ENCODE results near the gene OSBPL6. TPM values are rescaled to one million over a fixed set of nuclear protein-coding genes. Genes with fewer than 3 reads are reported as not detected.

The OSBPL6 gene
- total and polyA plus RNA-seq, 2 of the 13 experiments (the other 11 are each of a cell fraction or from before 2014, with no cell fraction given): 0.03 to 0.11 TPM

GRCh38 chr2:178414266-178415247, 220.2 kb downstream of the OSBPL6 start (continued):
- no peak for TF ChIP-seq ZHX2 (IDR thresholded peaks at IDR 0.05; ENCODE audit: low read depth)
- TF ChIP-seq ZHX2 (CRISPR knock-in tag; IDR thresholded peaks at IDR 0.05; ENCODE audit: borderline replicate concordance): no peak
- no peak for TF ChIP-seq TBL1XR1 (IDR thresholded peaks at IDR 0.05; ENCODE audit: borderline replicate concordance, low read length, partially characterized antibody)
- TF ChIP-seq CBX1 (IDR thresholded peaks at IDR 0.05; ENCODE audit: low read depth): no peak
- no peak for TF ChIP-seq ZNF264 (CRISPR knock-in tag; IDR thresholded peaks at IDR 0.05)
- TF ChIP-seq RXRB (CRISPR knock-in tag; IDR thresholded peaks at IDR 0.05; ENCODE audit: borderline replicate concordance): peak; percentile 64
- TF ChIP-seq IRF2 (CRISPR knock-in tag; IDR thresholded peaks at IDR 0.05): peak; percentile 77
- no peak for TF ChIP-seq ZNF225 (CRISPR knock-in tag; IDR thresholded peaks at IDR 0.05)
- TF ChIP-seq ZNF337 (CRISPR knock-in tag; IDR thresholded peaks at IDR 0.05; ENCODE audit: borderline replicate concordance, low read depth): no peak
- no peak for TF ChIP-seq MAFG (CRISPR knock-in tag; IDR thresholded peaks at IDR 0.05)
- TF ChIP-seq, protein P1, sequence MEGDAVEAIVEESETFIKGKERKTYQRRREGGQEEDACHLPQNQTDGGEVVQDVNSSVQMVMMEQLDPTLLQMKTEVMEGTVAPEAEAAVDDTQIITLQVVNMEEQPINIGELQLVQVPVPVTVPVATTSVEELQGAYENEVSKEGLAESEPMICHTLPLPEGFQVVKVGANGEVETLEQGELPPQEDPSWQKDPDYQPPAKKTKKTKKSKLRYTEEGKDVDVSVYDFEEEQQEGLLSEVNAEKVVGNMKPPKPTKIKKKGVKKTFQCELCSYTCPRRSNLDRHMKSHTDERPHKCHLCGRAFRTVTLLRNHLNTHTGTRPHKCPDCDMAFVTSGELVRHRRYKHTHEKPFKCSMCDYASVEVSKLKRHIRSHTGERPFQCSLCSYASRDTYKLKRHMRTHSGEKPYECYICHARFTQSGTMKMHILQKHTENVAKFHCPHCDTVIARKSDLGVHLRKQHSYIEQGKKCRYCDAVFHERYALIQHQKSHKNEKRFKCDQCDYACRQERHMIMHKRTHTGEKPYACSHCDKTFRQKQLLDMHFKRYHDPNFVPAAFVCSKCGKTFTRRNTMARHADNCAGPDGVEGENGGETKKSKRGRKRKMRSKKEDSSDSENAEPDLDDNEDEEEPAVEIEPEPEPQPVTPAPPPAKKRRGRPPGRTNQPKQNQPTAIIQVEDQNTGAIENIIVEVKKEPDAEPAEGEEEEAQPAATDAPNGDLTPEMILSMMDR (CRISPR knock-in tag; IDR thresholded peaks at IDR 0.05): peak; percentile 97
- TF ChIP-seq ZMYM4 (CRISPR knock-in tag; IDR thresholded peaks at IDR 0.05): peak; percentile 83
- peak; percentile 79; the same call in 1 of the 2 replicates for TF ChIP-seq KLF9 (CRISPR knock-in tag; IDR thresholded peaks at IDR 0.05; ENCODE audit: low read depth)
- no peak for TF ChIP-seq TCF7 (IDR thresholded peaks at IDR 0.05; ENCODE audit: low read depth)
- TF ChIP-seq ZFP1 (CRISPR knock-in tag; IDR thresholded peaks at IDR 0.05): no peak
- no peak; the same call in 1 of the 2 replicates for TF ChIP-seq MTF2 (CRISPR knock-in tag; IDR thresholded peaks at IDR 0.05; ENCODE audit: borderline replicate concordance)
- no peak; the same call in 1 of the 2 replicates for TF ChIP-seq ZNF629 (CRISPR knock-in tag; conservative IDR thresholded peaks at IDR 0.05)
- no peak for TF ChIP-seq AGO1 (IDR thresholded peaks at IDR 0.05; ENCODE audit: low read depth, low read length, poor library complexity, severe bottlenecking)
- no peak for TF ChIP-seq ZSCAN22 (CRISPR knock-in tag; IDR thresholded peaks at IDR 0.05)
- no peak for TF ChIP-seq ZNF432 (CRISPR knock-in tag; IDR thresholded peaks at IDR 0.05; ENCODE audit: borderline replicate concordance)
